ENCODE data around the gene XRCC5.

DNA sequence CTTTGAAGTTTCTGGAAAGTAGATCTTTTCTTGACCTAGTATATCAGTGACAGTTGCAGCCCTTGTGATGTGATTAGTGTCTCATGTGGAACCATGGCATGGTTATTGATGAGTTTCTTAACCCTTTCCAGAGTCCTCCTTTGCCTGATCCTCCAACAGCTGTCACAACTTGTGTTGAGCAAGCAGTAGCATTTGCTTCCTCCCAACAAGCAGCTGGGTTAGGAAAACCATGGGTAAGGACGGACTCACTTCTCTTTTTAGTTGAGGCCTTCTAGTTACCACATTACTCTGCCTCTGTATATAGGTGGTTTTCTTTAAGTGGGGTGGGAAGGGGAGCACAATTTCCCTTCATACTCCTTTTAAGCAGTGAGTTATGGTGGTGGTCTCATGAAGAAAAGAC, 96.3 kb downstream of the XRCC5 start:
- no peak for TF ChIP-seq POLR2AphosphoS5 (IDR thresholded peaks at IDR 0.05; ENCODE audit: low read depth, low read length)
- no peak for TF ChIP-seq SIN3A (IDR thresholded peaks at IDR 0.05; ENCODE audit: borderline replicate concordance, insufficient read depth, low read length)
- no peak for TF ChIP-seq TAF1 (IDR thresholded peaks at IDR 0.05; ENCODE audit: borderline replicate concordance, insufficient read depth, low read length)
- TF ChIP-seq, protein P1, sequence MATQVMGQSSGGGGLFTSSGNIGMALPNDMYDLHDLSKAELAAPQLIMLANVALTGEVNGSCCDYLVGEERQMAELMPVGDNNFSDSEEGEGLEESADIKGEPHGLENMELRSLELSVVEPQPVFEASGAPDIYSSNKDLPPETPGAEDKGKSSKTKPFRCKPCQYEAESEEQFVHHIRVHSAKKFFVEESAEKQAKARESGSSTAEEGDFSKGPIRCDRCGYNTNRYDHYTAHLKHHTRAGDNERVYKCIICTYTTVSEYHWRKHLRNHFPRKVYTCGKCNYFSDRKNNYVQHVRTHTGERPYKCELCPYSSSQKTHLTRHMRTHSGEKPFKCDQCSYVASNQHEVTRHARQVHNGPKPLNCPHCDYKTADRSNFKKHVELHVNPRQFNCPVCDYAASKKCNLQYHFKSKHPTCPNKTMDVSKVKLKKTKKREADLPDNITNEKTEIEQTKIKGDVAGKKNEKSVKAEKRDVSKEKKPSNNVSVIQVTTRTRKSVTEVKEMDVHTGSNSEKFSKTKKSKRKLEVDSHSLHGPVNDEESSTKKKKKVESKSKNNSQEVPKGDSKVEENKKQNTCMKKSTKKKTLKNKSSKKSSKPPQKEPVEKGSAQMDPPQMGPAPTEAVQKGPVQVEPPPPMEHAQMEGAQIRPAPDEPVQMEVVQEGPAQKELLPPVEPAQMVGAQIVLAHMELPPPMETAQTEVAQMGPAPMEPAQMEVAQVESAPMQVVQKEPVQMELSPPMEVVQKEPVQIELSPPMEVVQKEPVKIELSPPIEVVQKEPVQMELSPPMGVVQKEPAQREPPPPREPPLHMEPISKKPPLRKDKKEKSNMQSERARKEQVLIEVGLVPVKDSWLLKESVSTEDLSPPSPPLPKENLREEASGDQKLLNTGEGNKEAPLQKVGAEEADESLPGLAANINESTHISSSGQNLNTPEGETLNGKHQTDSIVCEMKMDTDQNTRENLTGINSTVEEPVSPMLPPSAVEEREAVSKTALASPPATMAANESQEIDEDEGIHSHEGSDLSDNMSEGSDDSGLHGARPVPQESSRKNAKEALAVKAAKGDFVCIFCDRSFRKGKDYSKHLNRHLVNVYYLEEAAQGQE (IDR thresholded peaks at IDR 0.05; ENCODE audit: insufficient read depth in 1 of 2, low read depth in 2 of 2, low read length in 2 of 2), result no peak
- no peak for TF ChIP-seq FOXP2 (optimal IDR thresholded peaks at IDR 0.05; ENCODE audit: borderline replicate concordance, extremely low read depth, extremely low read length, insufficient read depth)

Measured in PFSK-1 (cell line).